HG03064 (cell line): ENCODE data around the gene SAP30L.

Experiments
- ATAC-seq: cut with Tn5 transposase; IDR thresholded peaks from one replicate; pipeline ENCODE4 v1.9.1; 2021; ENCODE audit warnings: low read depth; ENCODE audit not compliant: unreplicated experiment

SAP30L gene

DNA sequence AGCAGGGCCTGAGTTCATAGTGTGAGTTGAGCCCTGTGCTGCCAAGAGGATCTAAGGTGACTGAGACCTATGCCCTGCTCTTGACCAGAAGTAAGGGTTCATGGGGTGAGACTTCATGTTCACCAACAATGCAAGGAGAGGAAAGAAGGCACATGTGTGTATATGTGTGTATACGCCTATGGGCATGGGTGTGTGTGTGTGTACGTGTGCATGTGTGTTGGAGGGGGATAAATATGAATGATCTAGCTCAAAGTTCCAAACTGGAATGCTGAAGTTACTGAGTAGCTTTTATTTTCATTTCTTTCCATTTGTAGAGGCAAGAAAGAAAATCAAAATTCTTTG is 57.9 kb downstream of the SAP30L start:
- ATAC-seq: no peak

- ATAC-seq: no peak
Measured at GRCh38 chr5:154505567-154505966, 59.8 kb downstream of the SAP30L start.

GRCh38 chr5:154506049-154506715 is 60.4 kb downstream of the SAP30L start:
- no peak for ATAC-seq

DNA sequence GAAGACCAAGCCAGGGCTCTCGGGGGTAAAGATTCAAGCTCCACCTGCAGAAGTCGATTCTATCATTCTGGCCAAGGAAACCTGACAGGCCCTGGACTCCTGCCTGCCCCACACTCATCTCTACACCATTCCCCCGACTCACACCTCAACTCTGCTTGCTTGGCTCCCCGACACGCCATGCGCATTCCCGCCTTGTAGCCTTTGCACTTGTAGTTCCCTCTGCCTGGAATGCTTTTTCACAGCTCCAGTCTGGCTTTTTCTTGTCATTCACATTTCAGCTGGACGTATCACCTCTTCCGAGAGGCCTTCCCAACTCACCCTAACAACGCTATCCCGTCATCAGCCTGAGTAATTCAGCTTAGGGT is 60.9 kb downstream of the SAP30L start:
- no peak for ATAC-seq

DNA sequence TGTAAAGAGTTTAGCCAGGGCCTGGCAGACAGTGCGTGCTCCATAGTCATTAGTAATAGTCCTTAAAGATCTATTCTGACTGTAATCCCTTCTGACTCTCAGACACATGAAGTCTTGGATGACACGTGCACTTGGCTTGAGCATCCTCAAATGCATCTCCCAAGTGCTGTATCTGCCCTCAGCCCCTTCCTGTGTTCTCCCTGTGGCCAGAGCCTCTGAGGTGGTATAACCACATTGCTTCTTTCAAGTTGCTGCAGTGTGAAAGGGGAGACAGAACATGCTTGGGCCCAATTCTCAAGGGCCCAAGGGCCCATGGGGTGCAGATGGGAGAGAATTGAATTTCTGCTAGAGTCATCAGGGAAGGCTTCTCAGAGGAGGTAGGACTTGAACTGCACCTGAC is 62.3 kb downstream of the SAP30L start:
- ATAC-seq: no peak

DNA sequence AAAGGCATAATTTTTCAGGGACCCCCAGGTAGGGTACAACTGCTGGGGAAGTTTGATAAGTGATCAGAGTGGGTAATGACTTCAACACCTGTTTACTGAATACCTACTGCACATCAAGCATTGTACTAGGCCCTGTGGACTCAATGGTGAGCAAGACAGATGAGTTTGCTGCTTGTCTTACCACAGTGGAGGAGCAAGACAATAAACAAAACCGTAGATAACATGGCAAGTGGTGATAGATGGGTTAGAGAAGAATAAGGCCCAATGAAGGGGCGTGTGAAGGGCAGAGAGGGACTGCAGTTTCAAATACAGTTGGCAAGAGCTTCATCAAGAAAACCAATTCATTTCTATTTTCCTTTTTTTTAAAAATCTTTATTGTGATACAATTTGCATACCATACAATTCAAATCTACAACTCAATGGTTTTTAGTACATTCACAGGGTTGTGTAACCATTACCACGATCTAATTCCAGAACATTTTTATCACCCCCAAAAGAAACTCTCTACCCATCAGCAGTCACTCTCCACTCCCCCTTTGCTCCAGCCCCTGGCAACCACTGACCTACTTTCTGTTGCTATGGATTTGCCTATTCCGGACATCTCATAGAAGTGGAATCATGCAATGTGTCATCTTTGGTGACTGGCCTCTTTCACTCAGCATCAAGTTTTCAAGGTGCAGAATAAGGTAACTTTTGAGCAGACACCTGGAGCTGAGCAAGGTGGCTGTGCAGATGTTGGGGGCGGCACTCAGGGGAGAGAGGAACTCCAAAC is 64.2 kb downstream of the SAP30L start:
- no peak for ATAC-seq
